RWPE2 (cell line): ENCODE results near the gene SPATA33.
A peak's percentile ranks its signal among the peaks of the same experiment; 100 is the strongest.
"Not testable (repeated sequence)": the region's sequence is repeated elsewhere in the genome, so short reads cannot be mapped to it uniquely, and the experiment has no call there.

Source experiments
- ATAC-seq: fragments of 200-7000 bp; cut with Tn5 transposase; 3 replicates; pipeline ENCODE4 v1.9.1; 2021; ENCODE audit warnings: low read depth
- DNase-seq: peaks from one replicate; pipeline ENCODE4 v3.0.0-alpha.2; 2020; ENCODE audit warnings: low spot score
- H3K27ac ChIP-seq: fragments of 450-650 bp; 2 replicates; pipeline ENCODE4 v1.5.1; 2017; ENCODE audit warnings: mild to moderate bottlenecking; ENCODE audit not compliant: poor library complexity, severe bottlenecking
- H3K27me3 ChIP-seq: fragments of 250-450 bp; sonication (Bioruptor Pico); 2 replicates; pipeline ENCODE4 v1.5.1; 2021; ENCODE audit warnings: mild to moderate bottlenecking, moderate library complexity; ENCODE audit not compliant: insufficient read depth, poor library complexity, severe bottlenecking
- H3K36me3 ChIP-seq: fragments of 250-450 bp; sonication (Bioruptor Pico); 2 replicates; pipeline ENCODE4 v1.5.1; 2020; ENCODE audit warnings: low read depth, mild to moderate bottlenecking, moderate library complexity
- H3K4me1 ChIP-seq: fragments of 250-450 bp; sonication (Bioruptor Pico); 2 replicates; pipeline ENCODE4 v1.5.1; 2021; ENCODE audit warnings: mild to moderate bottlenecking, moderate library complexity; ENCODE audit not compliant: insufficient read depth, poor library complexity, severe bottlenecking
- H3K4me3 ChIP-seq: fragments of 250-450 bp; sonication (Bioruptor Pico); 2 replicates; pipeline ENCODE4 v1.5.1; 2021; ENCODE audit warnings: mild to moderate bottlenecking, moderate library complexity; ENCODE audit not compliant: severe bottlenecking
- H3K9me3 ChIP-seq: fragments of 250-450 bp; sonication (Bioruptor Pico); 2 replicates; pipeline ENCODE4 v1.5.1; 2021; ENCODE audit warnings: mild to moderate bottlenecking, moderate library complexity; ENCODE audit not compliant: severe bottlenecking
- TF ChIP-seq, protein P1 (sequence below): fragments of 450-650 bp; IDR thresholded peaks from one replicate; pipeline ENCODE4 v1.5.1; 2017; ENCODE audit warnings: mild to moderate bottlenecking, moderate library complexity; ENCODE audit not compliant: poor library complexity, severe bottlenecking

SPATA33 gene

DNA sequence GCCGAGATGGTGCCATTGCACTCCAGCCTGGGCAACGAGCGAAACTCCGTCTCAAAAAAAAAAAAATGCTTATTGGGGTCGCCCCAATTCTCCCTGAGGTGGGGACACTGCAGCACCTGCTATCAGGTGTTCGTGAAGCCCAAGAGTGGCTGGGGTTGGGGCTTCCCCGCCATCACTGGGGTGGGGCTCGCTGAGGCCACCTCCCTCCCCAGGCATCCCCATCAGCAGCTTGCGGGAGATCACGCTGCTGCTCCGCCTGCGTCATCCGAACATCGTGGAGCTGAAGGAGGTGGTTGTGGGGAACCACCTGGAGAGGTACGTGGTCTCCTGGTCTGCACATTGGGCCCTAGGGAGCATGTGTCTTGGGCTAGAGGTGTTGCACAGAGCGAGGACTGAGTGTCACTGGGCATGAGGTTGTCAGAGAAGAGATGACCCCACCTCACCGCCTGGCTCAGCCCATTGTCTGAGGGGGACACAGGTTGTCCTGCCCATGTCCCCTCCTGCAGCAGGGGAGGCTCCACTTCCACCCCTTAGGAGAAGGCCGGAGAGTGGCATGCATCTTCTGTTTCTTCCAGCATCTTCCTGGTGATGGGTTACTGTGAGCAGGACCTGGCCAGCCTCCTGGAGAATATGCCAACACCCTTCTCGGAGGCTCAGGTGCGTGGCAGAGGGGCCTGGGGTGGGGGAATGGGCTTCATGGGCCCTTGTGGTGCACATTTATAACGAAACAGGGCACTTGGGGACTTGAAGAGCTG, 33.8 kb downstream of the SPATA33 start:
- Histone ChIP-seq H3K9me3 (no peaks in the 10 kb centered on the region), H3K4me1 (no peaks in the 10 kb centered on the region), H3K36me3 (peaks cover 71% of the 10 kb centered on the region), H3K27ac (no peak overlapping the region), H3K27me3 (no peaks in the 10 kb centered on the region), H3K4me3 (no peak overlapping the region)
- DNase-seq = no peak
- TF ChIP-seq, protein P1, sequence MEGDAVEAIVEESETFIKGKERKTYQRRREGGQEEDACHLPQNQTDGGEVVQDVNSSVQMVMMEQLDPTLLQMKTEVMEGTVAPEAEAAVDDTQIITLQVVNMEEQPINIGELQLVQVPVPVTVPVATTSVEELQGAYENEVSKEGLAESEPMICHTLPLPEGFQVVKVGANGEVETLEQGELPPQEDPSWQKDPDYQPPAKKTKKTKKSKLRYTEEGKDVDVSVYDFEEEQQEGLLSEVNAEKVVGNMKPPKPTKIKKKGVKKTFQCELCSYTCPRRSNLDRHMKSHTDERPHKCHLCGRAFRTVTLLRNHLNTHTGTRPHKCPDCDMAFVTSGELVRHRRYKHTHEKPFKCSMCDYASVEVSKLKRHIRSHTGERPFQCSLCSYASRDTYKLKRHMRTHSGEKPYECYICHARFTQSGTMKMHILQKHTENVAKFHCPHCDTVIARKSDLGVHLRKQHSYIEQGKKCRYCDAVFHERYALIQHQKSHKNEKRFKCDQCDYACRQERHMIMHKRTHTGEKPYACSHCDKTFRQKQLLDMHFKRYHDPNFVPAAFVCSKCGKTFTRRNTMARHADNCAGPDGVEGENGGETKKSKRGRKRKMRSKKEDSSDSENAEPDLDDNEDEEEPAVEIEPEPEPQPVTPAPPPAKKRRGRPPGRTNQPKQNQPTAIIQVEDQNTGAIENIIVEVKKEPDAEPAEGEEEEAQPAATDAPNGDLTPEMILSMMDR = no peak
- ATAC-seq = no peak

DNA sequence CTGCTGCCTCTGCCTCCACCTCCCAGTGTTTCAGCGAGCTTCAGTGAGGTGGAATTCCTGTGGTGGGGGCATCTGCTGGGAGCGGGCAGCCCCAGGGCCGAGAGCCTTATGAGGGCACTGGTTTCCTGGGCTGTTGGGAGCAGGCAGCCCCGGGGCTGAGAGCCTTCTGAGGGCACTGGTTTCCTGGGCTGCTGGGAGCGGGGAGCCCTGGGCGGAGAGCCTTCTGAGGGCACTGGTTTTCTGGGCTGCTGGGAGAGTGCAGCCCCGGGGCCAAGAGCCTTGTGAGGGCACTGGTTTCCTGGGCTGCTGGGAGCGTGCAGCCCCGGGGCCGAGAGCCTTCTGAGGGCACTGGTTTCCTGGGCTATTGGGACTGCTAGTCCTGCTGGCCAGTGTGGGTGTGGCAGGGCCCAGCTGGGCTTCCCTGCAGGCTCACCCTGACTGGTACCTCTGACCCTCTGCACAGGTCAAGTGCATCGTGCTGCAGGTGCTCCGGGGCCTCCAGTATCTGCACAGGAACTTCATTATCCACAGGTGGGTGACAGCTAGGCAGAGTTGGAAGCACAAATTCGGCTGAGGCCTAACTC, 34.4 kb downstream of the SPATA33 start:
- Histone ChIP-seq H3K36me3 (peaks cover 71% of the 10 kb centered on the region), H3K27me3 (no peaks in the 10 kb centered on the region), H3K4me3 (no peak overlapping the region), H3K9me3 (no peaks in the 10 kb centered on the region), H3K27ac (no peak overlapping the region), H3K4me1 (no peaks in the 10 kb centered on the region)
- ATAC-seq = no peak
- DNase-seq = no peak
- TF ChIP-seq, protein P1 = no peak

DNA sequence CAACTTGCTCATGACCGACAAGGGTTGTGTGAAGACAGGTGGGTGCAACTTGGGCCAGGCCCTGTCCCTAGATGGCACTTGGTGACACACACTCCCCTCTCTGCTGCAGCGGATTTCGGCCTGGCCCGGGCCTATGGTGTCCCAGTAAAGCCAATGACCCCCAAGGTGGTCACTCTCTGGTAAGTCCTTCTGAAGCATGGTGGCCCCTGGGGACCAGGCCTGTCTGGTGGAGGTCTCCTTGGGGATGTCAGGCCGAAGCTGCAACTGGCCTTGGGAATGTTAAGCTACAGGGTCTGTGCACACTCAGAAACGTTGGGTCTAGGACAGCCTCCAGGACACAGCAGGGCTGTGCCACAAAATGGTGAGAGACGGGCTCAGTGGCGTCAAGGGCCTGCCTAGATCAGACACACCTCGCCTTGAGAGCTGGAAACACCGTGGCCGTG, 35.7 kb downstream of the SPATA33 start:
- no peaks in the 10 kb centered on the region for H3K4me1 ChIP-seq
- H3K9me3 ChIP-seq = no peaks in the 10 kb centered on the region
- H3K27ac ChIP-seq = no peak overlapping the region
- TF ChIP-seq, protein P1 = no peak
- ATAC-seq (no peak), DNase-seq (no peak)
- peaks cover 68% of the 10 kb centered on the region for H3K36me3 ChIP-seq
- no peaks in the 10 kb centered on the region for H3K27me3 ChIP-seq
- no peak overlapping the region for H3K4me3 ChIP-seq

DNA sequence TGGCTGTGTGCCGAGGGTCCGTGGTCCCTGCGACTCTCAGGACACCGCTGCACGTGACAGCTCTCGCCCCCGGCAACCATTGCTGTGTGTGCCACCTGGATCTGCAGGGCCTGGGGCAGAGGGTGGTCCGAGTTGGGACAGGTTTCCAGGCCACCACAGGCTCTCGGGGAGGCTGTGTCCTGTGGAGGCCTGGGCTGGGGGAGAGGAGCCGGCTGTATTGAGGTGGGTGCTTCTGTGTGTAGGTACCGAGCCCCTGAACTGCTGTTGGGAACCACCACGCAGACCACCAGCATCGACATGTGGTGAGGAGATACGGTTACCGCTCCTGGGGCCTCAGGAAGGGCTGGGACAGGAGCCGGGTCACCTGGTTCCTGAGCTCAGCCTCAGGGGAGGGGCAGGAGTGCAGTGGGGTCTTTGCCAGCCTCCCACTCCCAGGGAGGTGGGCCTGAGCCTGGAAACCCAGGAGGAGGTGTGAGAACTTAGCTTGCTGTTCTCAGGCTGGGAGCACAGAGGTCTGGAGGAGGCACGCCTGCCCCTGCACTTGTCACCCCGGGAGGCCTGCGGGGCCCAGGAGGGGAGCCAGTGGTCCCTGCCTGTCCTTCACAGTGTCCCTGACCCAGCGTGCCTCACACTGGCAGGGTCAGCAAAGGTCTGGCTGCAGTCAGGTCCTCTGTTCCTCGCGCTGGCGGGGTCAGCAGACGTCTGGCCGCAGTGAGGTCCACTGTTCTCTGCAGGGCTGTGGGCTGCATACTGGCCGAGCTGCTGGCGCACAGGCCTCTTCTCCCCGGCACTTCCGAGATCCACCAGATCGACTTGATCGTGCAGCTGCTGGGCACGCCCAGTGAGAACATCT, 36.5 kb downstream of the SPATA33 start:
- Histone ChIP-seq H3K36me3 (peaks cover 60% of the 10 kb centered on the region), H3K27ac (no peak overlapping the region), H3K4me1 (no peaks in the 10 kb centered on the region), H3K9me3 (no peaks in the 10 kb centered on the region), H3K27me3 (no peaks in the 10 kb centered on the region), H3K4me3 (no peak overlapping the region)
- ATAC-seq = no peak
- TF ChIP-seq, protein P1 = no peak
- DNase-seq = peak; percentile 70

DNA sequence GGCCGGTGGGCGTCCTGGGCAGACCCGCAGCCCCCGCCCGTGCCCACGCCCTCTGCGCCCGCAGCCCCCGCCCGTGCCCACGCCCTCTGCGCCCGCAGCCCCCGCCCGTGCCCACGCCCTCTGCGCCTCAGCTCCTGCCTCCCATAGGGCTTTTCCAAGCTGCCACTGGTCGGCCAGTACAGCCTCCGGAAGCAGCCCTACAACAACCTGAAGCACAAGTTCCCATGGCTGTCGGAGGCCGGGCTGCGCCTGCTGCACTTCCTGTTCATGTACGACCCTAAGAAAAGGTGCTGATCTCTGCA, 37.1 kb downstream of the SPATA33 start:
- peaks cover 54% of the 10 kb centered on the region for H3K36me3 ChIP-seq
- not testable (repeated sequence) for DNase-seq, H3K9me3 ChIP-seq, ATAC-seq, H3K4me1 ChIP-seq, H3K27ac ChIP-seq, H3K4me3 ChIP-seq, H3K27me3 ChIP-seq
